Subcutaneous abdominal adipose tissue (tissue), 5 donors: ENCODE results near the gene VCL.

ENCODE experiments used
- H3K27ac ChIP-seq: one replicate; pipeline ENCODE4 v1.7.0; 2013; ENCODE audit warnings: low read depth, mild to moderate bottlenecking, inconsistent platforms, low read length, moderate library complexity
- H3K27me3 ChIP-seq, 5 donors: one replicate each; pipeline ENCODE4 v1.7.0; 2013; ENCODE audit warnings: low read length in 5 of 5, inconsistent platforms in 1 of 5; ENCODE audit not compliant: control insufficient read depth in 5 of 5, insufficient read depth in 4 of 5
- H3K36me3 ChIP-seq, 5 donors: one replicate each; pipeline ENCODE4 v1.7.0; 2013; ENCODE audit warnings: low read length in 5 of 5; ENCODE audit not compliant: control insufficient read depth in 5 of 5, insufficient read depth in 5 of 5
- H3K4me1 ChIP-seq, 5 donors: one replicate each; pipeline ENCODE4 v1.7.0; 2013; ENCODE audit warnings: low read length in 5 of 5, mild to moderate bottlenecking in 3 of 5, moderate library complexity in 1 of 5; ENCODE audit not compliant: control insufficient read depth in 5 of 5, insufficient read depth in 5 of 5
- H3K4me3 ChIP-seq, 5 donors: one replicate each; pipeline ENCODE4 v1.7.0; 2013; ENCODE audit warnings: low read length in 5 of 5, low read depth in 1 of 5
- H3K9ac ChIP-seq, 5 donors: one replicate each; pipeline ENCODE4 v1.7.0; 2013; ENCODE audit warnings: low read length in 5 of 5, mild to moderate bottlenecking in 4 of 5, moderate library complexity in 3 of 5
- H3K9me3 ChIP-seq, 5 donors: one replicate each; pipeline ENCODE4 v1.7.0; 2013; ENCODE audit warnings: low read length in 5 of 5; ENCODE audit not compliant: control insufficient read depth in 5 of 5
- donor health status: healthy.
- donor health status: healthy.
- donor health status: healthy.
- donor health status: healthy.
- donor health status: healthy.

VCL gene

DNA sequence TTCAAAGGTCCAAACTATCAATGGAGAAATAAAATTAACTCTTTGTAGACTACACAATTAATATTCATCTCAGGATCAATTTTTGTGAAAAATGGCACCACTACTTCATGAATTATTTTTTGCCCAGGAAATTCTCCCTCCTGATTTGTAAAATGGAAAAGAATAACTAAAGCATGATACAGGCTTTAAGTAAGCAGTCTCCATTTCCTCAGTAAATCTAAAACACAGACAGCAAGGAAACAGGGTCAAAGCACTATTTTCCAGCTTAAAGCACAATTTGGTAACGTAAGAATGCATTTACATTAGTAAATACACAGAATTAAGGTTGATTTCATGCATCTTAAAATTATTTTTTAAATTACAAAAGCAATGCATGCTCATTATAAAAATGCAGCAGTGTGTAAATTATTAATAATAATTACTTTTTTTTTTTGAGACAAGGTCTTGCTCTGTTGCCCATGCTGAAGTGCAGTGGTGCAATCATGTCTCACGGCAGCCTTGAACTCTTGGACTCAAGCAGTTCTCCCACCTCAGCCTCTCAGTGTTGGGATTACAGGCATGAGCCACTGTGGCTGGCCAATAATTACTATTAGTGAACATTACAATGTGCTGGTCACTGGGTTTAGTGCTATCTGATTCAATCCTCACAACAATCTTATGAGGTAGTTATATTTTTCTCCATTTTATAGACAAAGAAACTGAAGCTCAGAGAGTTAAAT, 26.1 kb upstream of the VCL start:
- H3K9me3 ChIP-seq = peaks cover 0 to 4% (median 3%) of the 10 kb centered on the region in 5 donors
- no peak overlapping the region for H3K4me3 ChIP-seq
- no peak overlapping the region for H3K27ac ChIP-seq
- no peak overlapping the region for H3K9ac ChIP-seq
- no peaks in the 10 kb centered on the region for H3K36me3 ChIP-seq
- no peaks in the 10 kb centered on the region for H3K27me3 ChIP-seq
- H3K4me1 ChIP-seq = peaks cover 0 to 18% (median 16%) of the 10 kb centered on the region in 5 donors

DNA sequence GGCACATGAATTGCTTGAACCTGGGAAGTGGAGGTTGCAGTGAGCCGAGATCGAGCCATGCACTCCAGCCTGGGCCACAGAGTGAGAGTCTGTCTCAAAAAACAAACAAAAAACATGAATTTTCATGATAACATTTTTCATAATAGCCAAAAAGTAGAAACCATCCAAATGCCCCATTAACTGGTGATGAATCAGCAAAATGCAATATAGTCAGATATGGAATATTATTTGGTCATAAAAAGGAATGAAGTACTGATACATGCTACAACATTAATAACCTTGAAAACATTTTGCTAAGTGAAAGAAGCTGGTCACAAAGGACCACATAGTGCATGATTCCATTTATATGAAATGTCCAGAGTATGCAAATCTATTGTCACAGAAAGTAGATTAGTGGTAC, 24.5 kb upstream of the VCL start:
- Histone ChIP-seq H3K27me3 (no peaks in the 10 kb centered on the region), H3K27ac (no peak overlapping the region), H3K9me3 (peaks cover 0 to 4% (median 3%) of the 10 kb centered on the region in 5 donors), H3K4me3 (no peak overlapping the region), H3K9ac (no peak overlapping the region), H3K36me3 (no peaks in the 10 kb centered on the region), H3K4me1 (peaks cover 0 to 3% (median under 1%) of the 10 kb centered on the region in 5 donors)

DNA sequence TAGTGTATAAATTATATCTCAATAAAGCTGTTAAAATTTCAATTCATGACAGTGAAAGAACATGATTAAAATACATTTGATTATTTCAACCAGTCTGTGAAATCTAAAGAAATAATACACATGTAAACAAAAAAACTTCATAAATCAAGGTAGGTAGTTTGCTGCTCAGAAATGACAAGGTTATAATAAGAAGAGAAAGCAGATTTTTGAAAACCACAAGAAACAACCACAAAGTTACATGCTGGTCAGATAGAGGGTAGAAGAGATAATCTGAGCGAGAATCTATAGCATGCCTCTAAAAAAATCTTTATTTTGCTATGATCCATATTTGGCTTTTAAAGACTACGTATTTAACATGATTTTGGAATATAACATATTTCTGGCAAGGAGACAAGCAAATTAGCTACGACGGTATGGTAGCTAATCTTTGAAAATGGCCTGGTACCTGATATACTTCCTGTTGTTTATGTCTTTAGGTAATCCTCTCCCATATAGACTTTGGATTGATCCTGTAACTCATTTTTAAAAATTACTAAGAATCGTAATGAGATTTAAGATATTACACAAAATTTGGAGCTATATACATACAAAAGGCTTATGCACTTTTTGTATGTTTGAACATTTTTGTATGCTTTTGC, 23.5 kb upstream of the VCL start:
- H3K27ac ChIP-seq = no peak overlapping the region
- H3K36me3 ChIP-seq = no peaks in the 10 kb centered on the region
- no peak overlapping the region for H3K4me3 ChIP-seq
- H3K9ac ChIP-seq = no peak overlapping the region
- peaks cover 0 to 4% (median 3%) of the 10 kb centered on the region in 5 donors for H3K9me3 ChIP-seq
- H3K4me1 ChIP-seq = peaks cover 0 to 4% (median 2%) of the 10 kb centered on the region in 5 donors
- H3K27me3 ChIP-seq = no peaks in the 10 kb centered on the region

DNA sequence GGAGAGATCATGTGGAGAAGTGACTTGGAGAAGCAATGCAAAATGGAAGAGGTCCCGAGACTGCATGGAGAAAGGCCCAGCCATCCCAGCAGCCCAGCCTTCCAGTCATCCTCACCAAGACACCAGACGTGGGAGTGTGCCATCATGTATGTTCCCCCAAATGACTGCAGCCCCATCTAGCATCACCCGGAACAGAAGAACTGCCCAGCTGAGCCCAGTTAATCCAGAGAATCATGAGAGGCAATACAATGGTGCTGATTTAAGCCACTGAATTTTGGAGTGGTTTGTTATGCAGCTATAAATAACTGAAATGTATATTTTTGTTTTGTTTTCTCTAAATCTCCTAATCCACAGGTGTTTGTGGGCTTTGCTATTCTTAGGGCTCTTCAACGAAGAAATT, 22.5 kb upstream of the VCL start:
- no peak overlapping the region for H3K27ac ChIP-seq
- H3K27me3 ChIP-seq = no peaks in the 10 kb centered on the region
- no peak overlapping the region for H3K4me3 ChIP-seq
- no peak overlapping the region for H3K9ac ChIP-seq
- no peaks in the 10 kb centered on the region for H3K36me3 ChIP-seq
- peaks cover 0 to 10% (median 9%) of the 10 kb centered on the region in 5 donors for H3K4me1 ChIP-seq
- H3K9me3 ChIP-seq = peaks cover 0 to 4% (median 3%) of the 10 kb centered on the region in 5 donors

DNA sequence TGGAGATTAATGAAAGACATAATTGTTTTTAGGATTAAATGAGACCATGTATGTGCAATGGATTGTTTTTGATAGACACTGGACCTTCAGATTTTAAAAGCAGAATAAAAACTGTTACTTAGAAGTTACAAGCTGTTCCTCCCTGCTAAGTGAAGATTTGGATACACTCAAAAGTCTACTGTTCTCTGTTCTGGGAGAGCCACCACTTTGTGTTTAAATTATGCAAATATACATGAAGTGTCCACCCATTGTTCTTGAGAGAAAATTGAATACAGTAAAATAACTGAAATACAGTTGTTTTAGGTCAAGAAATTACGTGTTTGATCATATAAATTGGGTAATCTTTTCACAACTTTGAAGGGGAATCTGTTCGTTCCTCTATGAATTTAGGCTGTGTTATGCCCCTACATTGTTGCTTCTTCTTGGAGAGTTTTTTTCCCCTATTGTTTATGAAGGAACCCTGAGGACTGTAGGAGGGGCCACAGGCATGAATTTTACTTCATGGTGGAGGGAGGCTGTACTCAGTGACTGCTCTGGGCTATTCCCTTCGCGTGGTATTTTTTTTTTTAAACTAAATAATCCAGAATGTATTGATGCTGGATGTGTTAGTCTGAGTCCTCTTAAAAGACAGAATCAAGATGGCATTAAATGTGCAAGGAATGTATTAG, 18.6 kb upstream of the VCL start:
- H3K4me1 ChIP-seq = peaks cover 0 to 10% (median 9%) of the 10 kb centered on the region in 5 donors
- H3K27me3 ChIP-seq = no peaks in the 10 kb centered on the region
- no peak overlapping the region for H3K27ac ChIP-seq
- no peak overlapping the region for H3K9ac ChIP-seq
- H3K4me3 ChIP-seq = no peak overlapping the region
- H3K36me3 ChIP-seq = no peaks in the 10 kb centered on the region
- H3K9me3 ChIP-seq = peaks cover 0 to 4% (median 3%) of the 10 kb centered on the region in 5 donors

DNA sequence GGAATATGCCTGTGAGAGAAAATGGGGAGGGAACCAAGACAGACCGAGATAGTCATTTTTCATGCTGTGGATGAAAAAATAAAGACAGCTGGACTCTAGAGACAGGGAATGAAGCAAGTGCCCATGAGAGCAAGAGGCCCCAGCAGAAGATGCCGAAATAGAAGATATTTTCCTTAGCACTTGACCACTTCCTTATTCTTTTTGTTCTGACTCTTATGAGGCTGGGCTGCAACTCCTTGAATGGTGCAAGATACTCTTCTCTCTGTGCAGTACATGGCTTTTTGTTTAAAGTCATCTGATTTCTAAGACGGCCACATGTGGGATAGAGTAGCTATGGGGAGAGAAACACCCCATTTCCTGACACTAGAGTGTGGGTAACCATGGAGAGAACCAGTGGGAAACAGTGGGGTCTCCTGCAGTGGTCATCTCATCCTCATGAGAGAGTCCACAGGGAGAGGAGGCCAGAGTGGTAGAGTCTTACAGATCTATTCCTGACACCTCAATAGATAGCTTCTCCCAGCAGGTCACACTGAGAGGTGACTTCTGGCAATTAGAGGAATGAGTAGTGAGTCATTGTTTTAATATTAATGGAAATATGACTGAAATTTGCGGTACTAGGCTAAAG, 18.0 kb upstream of the VCL start:
- H3K9me3 ChIP-seq = peaks cover 0 to 4% (median 3%) of the 10 kb centered on the region in 5 donors
- no peaks in the 10 kb centered on the region for H3K27me3 ChIP-seq
- no peaks in the 10 kb centered on the region for H3K36me3 ChIP-seq
- H3K4me3 ChIP-seq = no peak overlapping the region
- H3K9ac ChIP-seq = no peak overlapping the region
- H3K27ac ChIP-seq = no peak overlapping the region
- peaks cover 0 to 10% (median 9%) of the 10 kb centered on the region in 5 donors for H3K4me1 ChIP-seq

DNA sequence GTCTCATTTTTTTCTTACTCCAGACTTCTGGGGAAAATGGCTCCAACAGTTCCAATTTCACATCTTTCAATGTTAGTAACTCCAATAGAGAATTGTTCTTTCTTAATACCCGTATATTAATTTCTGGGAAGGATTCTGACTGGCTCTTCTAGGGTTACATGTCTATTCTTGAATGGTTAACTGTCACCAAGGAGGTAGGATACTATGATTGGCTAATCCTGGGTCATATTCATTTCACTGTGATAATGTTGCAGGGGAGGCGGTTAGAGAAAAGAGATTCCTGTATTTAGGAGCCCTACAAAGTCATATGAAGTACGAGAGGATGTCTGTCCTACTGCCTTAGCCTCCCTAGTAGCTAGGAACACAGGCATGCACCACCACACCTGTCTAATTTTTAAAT, 16.1 kb upstream of the VCL start:
- Histone ChIP-seq H3K36me3 (no peaks in the 10 kb centered on the region), H3K27ac (no peak overlapping the region)

DNA sequence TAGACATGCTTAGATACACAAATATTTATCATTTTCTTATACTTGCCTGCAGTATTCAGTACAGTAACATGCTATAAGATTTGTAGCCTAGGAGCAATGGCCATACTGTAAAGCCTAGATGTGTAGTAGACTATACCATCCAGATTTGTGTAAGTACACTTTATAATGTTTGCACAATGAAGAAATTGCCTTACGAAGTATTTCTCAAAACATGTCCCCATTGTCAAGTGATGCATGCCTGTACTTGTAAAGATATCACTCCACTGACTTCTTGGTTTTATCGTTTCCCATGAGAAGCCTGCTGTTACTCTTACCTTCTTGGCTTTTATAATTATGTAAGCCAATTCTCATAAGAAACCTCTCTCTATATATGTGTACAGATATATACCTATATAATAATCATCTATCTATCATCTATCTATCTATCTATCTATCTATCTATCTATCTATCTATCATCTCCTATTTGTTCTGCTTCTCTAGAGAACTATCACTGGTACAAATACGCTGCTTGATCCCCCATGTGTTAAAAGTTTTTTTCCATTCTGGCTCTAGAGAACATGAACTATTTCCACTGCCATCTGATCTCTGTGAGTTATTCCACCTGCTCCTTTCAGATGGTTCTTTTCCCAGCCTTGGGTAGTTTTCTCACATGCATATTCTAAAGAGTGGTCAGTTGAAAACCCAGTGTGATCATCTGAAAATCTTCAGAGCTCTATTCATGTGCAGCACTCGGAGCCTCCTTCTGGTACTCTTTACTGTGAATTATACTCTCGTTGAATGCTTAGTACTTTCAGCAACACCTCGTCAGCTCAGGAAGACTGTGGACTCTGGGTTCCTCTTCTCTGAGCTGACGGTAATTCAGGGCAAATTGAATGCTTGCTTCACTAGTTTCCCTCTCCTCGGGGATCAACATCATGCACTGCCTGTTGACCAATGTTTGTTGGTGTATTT, 14.5 kb upstream of the VCL start:
- H3K4me1 ChIP-seq = peaks cover 0 to 10% (median 9%) of the 10 kb centered on the region in 5 donors
- H3K36me3 ChIP-seq = no peaks in the 10 kb centered on the region
- no peak overlapping the region for H3K9ac ChIP-seq
- H3K4me3 ChIP-seq = no peak overlapping the region
- no peaks in the 10 kb centered on the region for H3K27me3 ChIP-seq
- no peak overlapping the region for H3K27ac ChIP-seq
- no peaks in the 10 kb centered on the region for H3K9me3 ChIP-seq

More for the DNA sequence above, 16.1 kb upstream of the VCL start:
- Histone ChIP-seq H3K4me3 (no peak overlapping the region), H3K4me1 (peaks cover 0 to 10% (median 9%) of the 10 kb centered on the region in 5 donors), H3K9me3 (no peaks in the 10 kb centered on the region), H3K9ac (no peak overlapping the region), H3K27me3 (no peaks in the 10 kb centered on the region)

DNA sequence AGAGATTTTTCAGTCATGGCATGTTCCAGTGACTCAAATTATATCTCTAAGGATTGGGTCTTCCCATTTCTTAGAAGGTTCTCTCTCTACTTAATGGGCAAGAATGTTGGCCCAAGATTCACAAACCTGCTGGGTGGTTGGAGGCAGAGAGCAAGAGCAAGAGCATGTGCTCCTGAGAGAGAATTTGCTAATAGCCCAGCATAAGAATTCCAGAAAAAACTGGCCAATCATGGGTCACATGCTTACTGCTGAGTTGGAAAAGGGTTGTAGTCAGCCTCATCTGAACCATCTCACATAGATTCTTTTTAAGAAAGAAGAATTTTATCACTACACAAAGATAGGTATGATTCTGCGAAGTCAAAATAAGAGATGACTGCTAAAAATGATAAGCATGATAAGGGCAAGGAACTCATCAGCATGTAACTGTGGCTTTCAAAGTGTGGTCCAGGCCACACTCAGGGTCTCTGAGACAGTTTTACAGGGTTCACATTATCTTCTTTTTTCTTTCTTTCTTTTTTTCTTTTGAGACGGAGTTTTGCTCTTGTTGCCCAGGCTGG, 8.2 kb upstream of the VCL start:
- Histone ChIP-seq H3K4me1 (no peaks in the 10 kb centered on the region), H3K9ac (no peak overlapping the region), H3K27me3 (no peaks in the 10 kb centered on the region), H3K27ac (no peak overlapping the region), H3K4me3 (no peak overlapping the region), H3K9me3 (no peaks in the 10 kb centered on the region), H3K36me3 (no peaks in the 10 kb centered on the region)
